Stimulated activated CD8-positive, alpha-beta memory T cell treated with anti-CD3 and anti-CD28 coated beads, Interleukin-7, amount 100 ng/mL, for 4 hours (primary cell): ENCODE measurements around the gene SH3D21.

Experiments
- DNase-seq, 2 donors: peaks; one replicate each; pipeline ENCODE4 v3.0.0-alpha.2; 2020; ENCODE audit warnings: low read depth in 2 of 2

The SH3D21 gene

GRCh38 chr1:36358514-36359084 lies 52.4 kb downstream of the SH3D21 start:
- DNase-seq = no peak

GRCh38 chr1:36359383-36359782 lies 53.2 kb downstream of the SH3D21 start:
- no peak for DNase-seq

- DNase-seq = no peak
These were observed 53.9 kb downstream of the SH3D21 start for GRCh38 chr1:36359911-36360550.

GRCh38 chr1:36365381-36365780 lies 59.2 kb downstream of the SH3D21 start:
- no peak for DNase-seq

- DNase-seq = peak; percentile 31 to 34
These were observed 60.0 kb downstream of the SH3D21 start for GRCh38 chr1:36366091-36366661.

GRCh38 chr1:36367066-36367465 lies 60.9 kb downstream of the SH3D21 start:
- no peak for DNase-seq

- DNase-seq = no peak
These were observed 61.6 kb downstream of the SH3D21 start for GRCh38 chr1:36367798-36368197.

- DNase-seq = peak; percentile 62 to 67
These were observed 63.1 kb downstream of the SH3D21 start for GRCh38 chr1:36369061-36369861.
